Brain microvascular endothelial cell (primary cell): Measurements from ENCODE around the gene TRAM2.
"Not testable (repeated sequence)": the region's sequence is repeated elsewhere in the genome, so short reads cannot be mapped to it uniquely, and the experiment has no call there.

Experiments
- DNase-seq: peaks from one replicate; pipeline ENCODE4 v3.0.0-alpha.2; 2020
- H3K27ac ChIP-seq: fragments of 250-450 bp; sonication (Bioruptor Pico); 2 replicates; pipeline ENCODE4 v1.5.1; 2020; ENCODE audit warnings: mild to moderate bottlenecking, moderate library complexity
- H3K27me3 ChIP-seq: fragments of 250-450 bp; sonication (Bioruptor Pico); replicated peaks from 2 replicates; pipeline ENCODE4 v1.5.1; 2020; ENCODE audit warnings: mild to moderate bottlenecking
- H3K36me3 ChIP-seq: fragments of 250-450 bp; sonication (Bioruptor Pico); replicated peaks from 2 replicates; pipeline ENCODE4 v1.5.1; 2020; ENCODE audit warnings: mild to moderate bottlenecking
- H3K4me3 ChIP-seq: 2 replicates; pipeline ENCODE4 v1.5.1; 2011; ENCODE audit warnings: low read depth, mild to moderate bottlenecking, control low read depth, low read length, moderate library complexity
- CTCF ChIP-seq: IDR thresholded peaks from 2 replicates; pipeline ENCODE4 v1.5.1; 2011; ENCODE audit warnings: low read depth, mild to moderate bottlenecking, moderate library complexity, low read length, control low read depth, inconsistent platforms; ENCODE audit errors: missing control alignments
- in situ Hi-C: cut with HindIII; loops from 2 replicates; pipeline ENCODE4 v1.10.0; 2017; ENCODE audit warnings: low sequenced_read_pairs, low pct_ligation_motif_present

Gene TRAM2

DNA sequence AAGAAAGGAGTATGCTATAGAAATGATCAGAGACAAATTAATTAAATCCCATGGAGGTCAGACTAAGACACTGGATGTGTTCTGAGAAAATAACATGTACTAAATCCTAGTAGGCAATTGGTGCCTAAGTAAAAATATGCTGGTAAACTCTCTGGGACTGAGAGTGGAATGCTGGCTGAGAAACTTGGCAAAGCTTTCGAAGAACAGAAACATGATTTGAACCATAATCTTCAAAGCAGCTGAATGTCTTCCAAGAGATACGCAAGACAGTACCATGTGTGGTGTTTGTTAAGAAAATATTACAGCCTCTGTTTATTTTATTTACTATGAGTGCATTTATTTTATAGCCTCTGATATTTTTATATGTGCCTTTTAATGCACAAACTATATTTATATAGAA lies 101.6 kb downstream of the TRAM2 start:
- H3K4me3 ChIP-seq: no peak overlapping the region
- DNase-seq: no peak
- TF ChIP-seq CTCF: no peak
- in situ Hi-C loops: no loop called here
- no peaks in the 10 kb centered on the region for H3K36me3 ChIP-seq
- H3K27me3 ChIP-seq: no peaks in the 10 kb centered on the region
- no peak overlapping the region for H3K27ac ChIP-seq

DNA sequence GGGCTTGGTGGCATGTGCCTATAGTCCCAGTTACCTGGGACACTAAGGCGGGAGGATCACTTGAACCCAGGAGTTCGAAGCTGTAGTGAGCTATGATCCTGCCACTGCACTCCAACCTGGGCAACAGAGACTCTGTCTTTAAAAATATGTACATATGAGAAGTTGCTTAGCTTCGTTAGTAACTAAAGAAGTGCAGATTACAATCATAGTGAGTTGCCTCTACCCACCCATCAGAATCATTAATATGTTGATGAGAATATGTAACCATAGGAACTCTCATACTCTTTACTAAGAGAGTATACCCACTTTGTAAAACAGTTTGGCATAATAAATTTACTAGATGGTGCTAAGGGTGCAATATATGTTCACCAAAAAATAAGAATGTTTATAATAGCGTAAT lies 102.7 kb downstream of the TRAM2 start:
- in situ Hi-C loops: no loop called here
- H3K36me3 ChIP-seq: no peaks in the 10 kb centered on the region
- DNase-seq: no peak
- no peak for TF ChIP-seq CTCF
- H3K27me3 ChIP-seq: no peaks in the 10 kb centered on the region
- no peak overlapping the region for H3K27ac ChIP-seq
- H3K4me3 ChIP-seq: no peak overlapping the region

- H3K4me3 ChIP-seq, H3K36me3 ChIP-seq, DNase-seq, H3K27ac ChIP-seq, H3K27me3 ChIP-seq, in situ Hi-C loops: not testable (repeated sequence)
Observed at GRCh38 chr6:52461194-52461593, 115.7 kb downstream of the TRAM2 start.

DNA sequence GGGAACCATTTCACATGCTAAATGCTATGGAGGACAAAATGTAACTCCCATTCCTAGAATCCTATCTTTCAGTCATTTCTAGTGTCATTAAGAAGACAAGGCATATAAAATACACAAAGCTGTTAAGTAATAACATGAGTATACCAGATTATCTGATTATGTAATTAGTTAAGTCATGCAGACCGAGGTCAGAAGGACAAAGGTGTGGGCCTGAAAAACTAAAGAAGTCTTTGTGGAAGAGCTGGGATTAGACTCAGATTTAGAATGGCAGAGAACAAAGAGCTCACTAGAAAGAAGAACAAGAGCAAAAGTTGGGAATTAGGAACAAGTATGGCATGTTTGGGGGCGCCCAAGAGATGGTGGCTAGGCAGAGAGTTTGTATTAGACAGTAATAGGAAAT lies 119.8 kb downstream of the TRAM2 start:
- Histone ChIP-seq H3K4me3 (no peak overlapping the region), H3K36me3 (no peaks in the 10 kb centered on the region), H3K27me3 (no peaks in the 10 kb centered on the region), H3K27ac (no peak overlapping the region)
- no peak for TF ChIP-seq CTCF
- DNase-seq: no peak
- in situ Hi-C loops: no loop called here

DNA sequence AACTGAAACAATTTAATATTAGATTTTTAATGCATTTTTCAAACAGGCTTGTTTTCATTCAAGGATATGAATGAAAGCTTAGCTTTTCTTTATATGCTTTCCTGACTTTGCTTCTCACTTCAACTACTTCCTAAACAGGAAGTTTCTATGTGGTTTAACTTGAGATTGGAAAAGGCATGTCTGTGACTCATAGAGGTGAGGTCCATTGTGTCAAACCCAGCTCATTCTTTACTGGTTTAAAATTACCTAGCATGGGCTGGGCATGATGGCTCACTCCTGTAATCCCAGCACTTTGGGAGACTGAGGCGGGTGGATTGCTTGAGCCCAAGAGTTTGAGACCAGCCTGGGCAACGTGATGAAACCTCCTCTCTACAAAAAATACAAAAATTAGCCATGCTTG lies 122.3 kb downstream of the TRAM2 start:
- H3K27me3 ChIP-seq: no peaks in the 10 kb centered on the region
- no peak overlapping the region for H3K27ac ChIP-seq
- no peaks in the 10 kb centered on the region for H3K36me3 ChIP-seq
- in situ Hi-C loops: no loop called here
- H3K4me3 ChIP-seq: no peak overlapping the region
- no peak for DNase-seq
- TF ChIP-seq CTCF: no peak
